ENCODE results near the gene ARHGAP9. TPM values are rescaled to one million over a fixed set of nuclear protein-coding genes. Genes with fewer than 3 reads are reported as not detected.

ARHGAP9 gene
- total RNA-seq, 4 donors from 2014 or later = 5.2 to 40.5 (median 11.6) TPM

- Histone ChIP-seq H3K27me3 (no peaks in the 10 kb centered on the region), H3K27ac (no peak overlapping the region), H3K9me3 (peaks cover 0 to 7% (median 0%) of the 10 kb centered on the region in 4 donors), H3K4me1 (no peaks in the 10 kb centered on the region), H3K4me3 (no peak overlapping the region), H3K36me3 (no peaks in the 10 kb centered on the region)
- DNase-seq (ENCODE audit: low spot score in 2 of 2) = no peak
- no peak for TF ChIP-seq CTCF (IDR thresholded peaks at IDR 0.05)
- TF ChIP-seq EP300 (IDR thresholded peaks at IDR 0.05) = no peak
- TF ChIP-seq POLR2A (IDR thresholded peaks at IDR 0.05) = no peak
- WGBS, 2 donors = 23 to 53% methylated on average over 1 of the region's 1 CpG
Measured at GRCh38 chr12:57438400-57438799, 41.3 kb downstream of the ARHGAP9 start.

- Histone ChIP-seq H3K4me1 (peaks cover 0 to 7% (median 3%) of the 10 kb centered on the region in 4 donors), H3K36me3 (no peaks in the 10 kb centered on the region), H3K27me3 (no peaks in the 10 kb centered on the region), H3K4me3 (no peak overlapping the region), H3K9me3 (no peaks in the 10 kb centered on the region), H3K27ac (no peak overlapping the region)
- TF ChIP-seq EP300 (IDR thresholded peaks at IDR 0.05) (no peak), CTCF (IDR thresholded peaks at IDR 0.05) (no peak), POLR2A (IDR thresholded peaks at IDR 0.05) (no peak)
- 45 to 51% methylated on average over 4 of the region's 4 CpGs for WGBS, 2 donors
- no peak for DNase-seq (ENCODE audit: low spot score in 2 of 2)
Measured at GRCh38 chr12:57435293-57435692, 44.4 kb downstream of the ARHGAP9 start.

- H3K27ac ChIP-seq = no peak within 1 kb of the TSS
- no peaks in the 10 kb centered on the region for H3K9me3 ChIP-seq
- peaks cover 0 to 9% (median 3%) of the 10 kb centered on the region in 4 donors for H3K4me1 ChIP-seq
- no peak within 1 kb of the TSS for H3K4me3 ChIP-seq
- WGBS, 2 donors = 64 to 80% methylated on average over 8 of the region's 8 CpGs
- TF ChIP-seq POLR2A (IDR thresholded peaks at IDR 0.05) = no peak
- TF ChIP-seq CTCF (IDR thresholded peaks at IDR 0.05) = no peak
- no peak for TF ChIP-seq EP300 (IDR thresholded peaks at IDR 0.05)
- no peak for DNase-seq (ENCODE audit: low spot score in 2 of 2)
- no peaks in the 10 kb centered on the region for H3K27me3 ChIP-seq
- no peaks in the 10 kb centered on the region for H3K36me3 ChIP-seq
Measured at GRCh38 chr12:57434517-57435223, 45.0 kb downstream of the ARHGAP9 start, which contains the start of gene INHBC. Gene INHBC (plus strand): TSS chr12:57434784. CDS start chr12:57434887, 103 bp downstream.

GRCh38 chr12:57433370-57433769 lies 46.3 kb downstream of the ARHGAP9 start:
- 75 to 78% methylated on average over 3 of the region's 3 CpGs for WGBS, 2 donors
- H3K27ac ChIP-seq = no peak overlapping the region
- H3K4me3 ChIP-seq = no peak overlapping the region
- TF ChIP-seq EP300 (IDR thresholded peaks at IDR 0.05) (no peak), POLR2A (IDR thresholded peaks at IDR 0.05) (no peak), CTCF (IDR thresholded peaks at IDR 0.05) (no peak)
- H3K27me3 ChIP-seq = no peaks in the 10 kb centered on the region
- no peaks in the 10 kb centered on the region for H3K36me3 ChIP-seq
- peaks cover 0 to 22% (median 6%) of the 10 kb centered on the region in 4 donors for H3K4me1 ChIP-seq
- no peaks in the 10 kb centered on the region for H3K9me3 ChIP-seq
- no peak for DNase-seq (ENCODE audit: low spot score in 2 of 2)

GRCh38 chr12:57431654-57432188 lies 47.9 kb downstream of the ARHGAP9 start:
- WGBS, 2 donors = 92% methylated on average over 11 of the region's 11 CpGs
- DNase-seq (ENCODE audit: low spot score in 2 of 2) = no peak
- H3K4me3 ChIP-seq = peak overlapping the region in 2 of 4 donors; percentile 32 to 75

More at GRCh38 chr12:57431654-57432188, 47.9 kb downstream of the ARHGAP9 start:
- Histone ChIP-seq H3K36me3 (no peaks in the 10 kb centered on the region), H3K4me1 (peaks cover 0 to 31% (median 6%) of the 10 kb centered on the region in 4 donors), H3K9me3 (no peaks in the 10 kb centered on the region), H3K27me3 (no peaks in the 10 kb centered on the region), H3K27ac (peak overlapping the region; percentile 89 to 96 (median 92))
- TF ChIP-seq CTCF (IDR thresholded peaks at IDR 0.05) = no peak
- TF ChIP-seq EP300 (IDR thresholded peaks at IDR 0.05) = no peak
- TF ChIP-seq POLR2A (IDR thresholded peaks at IDR 0.05) = no peak

Measured in tibial nerve (tissue), 4 donors.